Stimulated activated CD8-positive, alpha-beta memory T cell treated with anti-CD3 and anti-CD28 coated beads, Interleukin-15, amount 100 ng/mL, for 1 hour (primary cell): ENCODE measurements around the gene TUBGCP2.
"Not testable (repeated sequence)": the region's sequence is repeated elsewhere in the genome, so short reads cannot be mapped to it uniquely, and the experiment has no call there.

ENCODE experiments used
- DNase-seq: peaks from one replicate; pipeline ENCODE4 v3.0.0-alpha.2; 2020; ENCODE audit warnings: low read depth

TUBGCP2 gene

GRCh38 chr10:133265052-133265451 is 43.6 kb downstream of the TUBGCP2 start:
- not testable (repeated sequence) for DNase-seq

- no peak for DNase-seq
Measured at GRCh38 chr10:133264461-133264860, 44.2 kb downstream of the TUBGCP2 start.

- no peak for DNase-seq
Measured at GRCh38 chr10:133263674-133264073, 45.0 kb downstream of the TUBGCP2 start.

- DNase-seq = no peak
Measured at GRCh38 chr10:133262696-133263095, 46.0 kb downstream of the TUBGCP2 start.

GRCh38 chr10:133261726-133262325 is 46.8 kb downstream of the TUBGCP2 start:
- DNase-seq = peak; percentile 63

GRCh38 chr10:133260895-133261725 is 47.6 kb downstream of the TUBGCP2 start:
- no peak for DNase-seq

- no peak for DNase-seq
Measured at GRCh38 chr10:133259602-133259989, 49.1 kb downstream of the TUBGCP2 start.

- peak; percentile 56 for DNase-seq
Measured at GRCh38 chr10:133258818-133259601, 49.7 kb downstream of the TUBGCP2 start.

GRCh38 chr10:133258066-133258817 is 50.4 kb downstream of the TUBGCP2 start:
- DNase-seq = no peak

GRCh38 chr10:133257489-133258065 is 51.1 kb downstream of the TUBGCP2 start:
- no peak for DNase-seq

- no peak for DNase-seq
Measured at GRCh38 chr10:133255323-133255722, 53.3 kb downstream of the TUBGCP2 start.

- no peak for DNase-seq
Measured at GRCh38 chr10:133254421-133255120, 54.1 kb downstream of the TUBGCP2 start.

GRCh38 chr10:133253361-133253955 is 55.2 kb downstream of the TUBGCP2 start:
- no peak for DNase-seq

- DNase-seq = no peak
Measured at GRCh38 chr10:133252223-133252552, 56.5 kb downstream of the TUBGCP2 start.

GRCh38 chr10:133251388-133252222 is 57.1 kb downstream of the TUBGCP2 start:
- DNase-seq = no peak

- DNase-seq = no peak
Measured at GRCh38 chr10:133249975-133250754, 58.5 kb downstream of the TUBGCP2 start.

GRCh38 chr10:133249094-133249780 is 59.4 kb downstream of the TUBGCP2 start:
- DNase-seq = no peak

GRCh38 chr10:133248334-133248715 is 60.3 kb downstream of the TUBGCP2 start:
- DNase-seq = no peak
